Measurements from ENCODE around the gene CRYM.

DNA sequence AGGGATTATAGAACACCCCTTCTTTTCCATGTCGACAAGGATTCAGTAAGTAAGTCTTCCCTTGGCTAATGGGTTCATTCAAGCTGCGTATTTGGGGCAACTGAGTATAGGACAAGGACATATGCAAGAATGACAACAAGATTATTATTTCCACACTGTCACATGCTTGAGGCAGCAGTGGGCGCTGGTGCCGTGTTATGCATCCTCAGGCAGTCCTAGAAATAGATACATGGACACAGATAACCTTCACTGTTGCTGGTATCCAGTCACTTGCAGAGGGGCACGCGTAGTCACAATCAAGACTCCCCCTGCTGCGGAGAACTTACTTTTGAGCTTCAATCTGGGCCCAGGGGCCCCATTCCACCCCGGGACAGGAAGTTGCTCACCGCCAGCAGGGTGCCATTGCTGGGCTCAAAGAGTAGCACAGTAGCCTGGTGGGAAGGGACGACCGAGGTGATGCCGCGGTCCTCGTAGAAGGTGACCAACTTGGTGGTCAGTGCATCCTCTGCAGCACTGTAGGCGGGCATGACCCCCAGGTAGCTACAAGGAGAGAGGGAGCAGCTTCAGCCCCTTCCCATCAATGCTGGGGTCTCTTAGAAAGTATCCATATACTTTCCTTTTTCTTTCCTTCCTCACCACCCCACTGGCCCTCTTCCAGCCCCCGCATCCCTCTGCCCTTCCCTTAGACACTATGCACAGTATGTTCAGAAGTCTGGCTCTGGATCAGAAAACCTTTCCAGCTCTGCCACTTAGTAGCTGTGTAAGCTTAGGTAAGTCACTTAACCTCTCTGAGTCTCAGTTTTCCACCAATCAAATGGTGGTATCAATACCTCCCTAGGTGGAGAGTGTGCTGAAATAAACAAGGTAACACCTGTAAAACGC lies 804 bp downstream of the CRYM start:
- TF ChIP-seq, protein P1, sequence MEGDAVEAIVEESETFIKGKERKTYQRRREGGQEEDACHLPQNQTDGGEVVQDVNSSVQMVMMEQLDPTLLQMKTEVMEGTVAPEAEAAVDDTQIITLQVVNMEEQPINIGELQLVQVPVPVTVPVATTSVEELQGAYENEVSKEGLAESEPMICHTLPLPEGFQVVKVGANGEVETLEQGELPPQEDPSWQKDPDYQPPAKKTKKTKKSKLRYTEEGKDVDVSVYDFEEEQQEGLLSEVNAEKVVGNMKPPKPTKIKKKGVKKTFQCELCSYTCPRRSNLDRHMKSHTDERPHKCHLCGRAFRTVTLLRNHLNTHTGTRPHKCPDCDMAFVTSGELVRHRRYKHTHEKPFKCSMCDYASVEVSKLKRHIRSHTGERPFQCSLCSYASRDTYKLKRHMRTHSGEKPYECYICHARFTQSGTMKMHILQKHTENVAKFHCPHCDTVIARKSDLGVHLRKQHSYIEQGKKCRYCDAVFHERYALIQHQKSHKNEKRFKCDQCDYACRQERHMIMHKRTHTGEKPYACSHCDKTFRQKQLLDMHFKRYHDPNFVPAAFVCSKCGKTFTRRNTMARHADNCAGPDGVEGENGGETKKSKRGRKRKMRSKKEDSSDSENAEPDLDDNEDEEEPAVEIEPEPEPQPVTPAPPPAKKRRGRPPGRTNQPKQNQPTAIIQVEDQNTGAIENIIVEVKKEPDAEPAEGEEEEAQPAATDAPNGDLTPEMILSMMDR (IDR thresholded peaks at IDR 0.05; ENCODE audit: insufficient read depth, low read length, poor library complexity, severe bottlenecking) = no peak
- no peak for TF ChIP-seq EZH2phosphoT487 (conservative IDR thresholded peaks at IDR 0.05; ENCODE audit: low read length)
